ENCODE data around the gene PLXNA4.

Gene PLXNA4

DNA sequence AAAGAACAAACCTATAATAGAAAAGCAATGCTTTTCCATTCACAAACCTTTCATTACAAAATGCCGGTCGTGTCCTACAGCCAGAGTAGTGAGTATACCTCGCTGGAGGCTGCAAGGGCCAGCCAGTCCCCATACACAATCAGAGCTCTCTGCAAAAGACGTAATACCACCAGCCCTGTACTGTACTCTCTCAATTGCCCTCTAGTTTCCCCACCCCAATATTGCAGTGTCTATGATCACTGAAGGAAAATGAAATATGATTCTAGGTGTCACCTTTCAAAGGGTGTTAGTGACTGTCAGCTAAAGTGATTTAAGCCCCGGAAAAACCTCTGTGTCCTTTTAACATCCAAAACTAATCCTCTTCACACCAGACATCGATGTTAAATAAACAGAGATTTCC lies 24.8 kb downstream of the PLXNA4 start:
- H3K36me3 ChIP-seq = 0 out of 22 replicates have a peak, but pooled peaks cover 0 to 3% (median 0%) of the 10 kb centered on the region in 11 experiments
- no peak overlapping the region for H3K27ac ChIP-seq
- no peaks in the 10 kb centered on the region for H3K27me3 ChIP-seq
- peaks cover 14 to 39% (median 23%) of the 10 kb centered on the region in 11 experiments for H3K9me3 ChIP-seq (replicated peaks in 1 of 11)
- H4K20me1 ChIP-seq = no peaks in the 10 kb centered on the region
- H3K4me3 ChIP-seq = no peak overlapping the region
- H3K4me1 ChIP-seq = no peaks in the 10 kb centered on the region
- H3K4me2 ChIP-seq = no peak overlapping the region
- H3K9ac ChIP-seq = no peak overlapping the region
- no peak for TF ChIP-seq Cebpa-rat (IDR thresholded peaks at IDR 0.05)

GRCh38 chr7:132548489-132549078 lies 27.7 kb downstream of the PLXNA4 start:
- H3K36me3 ChIP-seq = 0 out of 22 replicates have a peak, but pooled peaks cover 0 to 3% (median 0%) of the 10 kb centered on the region in 11 experiments
- TF ChIP-seq Cebpa-rat (IDR thresholded peaks at IDR 0.05) = no peak
- H3K27ac ChIP-seq = no peak overlapping the region
- peaks cover 14 to 32% (median 26%) of the 10 kb centered on the region in 11 experiments for H3K9me3 ChIP-seq (replicated peaks in 1 of 11)
- H3K9ac ChIP-seq = no peak overlapping the region
- no peaks in the 10 kb centered on the region for H4K20me1 ChIP-seq
- H3K27me3 ChIP-seq = no peaks in the 10 kb centered on the region
- no peak overlapping the region for H3K4me3 ChIP-seq
- H3K4me1 ChIP-seq = no peaks in the 10 kb centered on the region
- H3K4me2 ChIP-seq = no peak overlapping the region

GRCh38 chr7:132547821-132548220 lies 28.4 kb downstream of the PLXNA4 start:
- Histone ChIP-seq H3K4me1 (no peaks in the 10 kb centered on the region), H3K4me3 (no peak overlapping the region), H4K20me1 (no peaks in the 10 kb centered on the region), H3K36me3 (0 out of 22 replicates have a peak, but pooled peaks cover 0 to 3% (median 0%) of the 10 kb centered on the region in 11 experiments), H3K9ac (no peak overlapping the region), H3K27ac (no peak overlapping the region), H3K27me3 (no peaks in the 10 kb centered on the region), H3K9me3 (replicated peaks in 1 of 11) (peaks cover 12 to 34% (median 26%) of the 10 kb centered on the region in 11 experiments), H3K4me2 (no peak overlapping the region)
- TF ChIP-seq Cebpa-rat (IDR thresholded peaks at IDR 0.05) = no peak

DNA sequence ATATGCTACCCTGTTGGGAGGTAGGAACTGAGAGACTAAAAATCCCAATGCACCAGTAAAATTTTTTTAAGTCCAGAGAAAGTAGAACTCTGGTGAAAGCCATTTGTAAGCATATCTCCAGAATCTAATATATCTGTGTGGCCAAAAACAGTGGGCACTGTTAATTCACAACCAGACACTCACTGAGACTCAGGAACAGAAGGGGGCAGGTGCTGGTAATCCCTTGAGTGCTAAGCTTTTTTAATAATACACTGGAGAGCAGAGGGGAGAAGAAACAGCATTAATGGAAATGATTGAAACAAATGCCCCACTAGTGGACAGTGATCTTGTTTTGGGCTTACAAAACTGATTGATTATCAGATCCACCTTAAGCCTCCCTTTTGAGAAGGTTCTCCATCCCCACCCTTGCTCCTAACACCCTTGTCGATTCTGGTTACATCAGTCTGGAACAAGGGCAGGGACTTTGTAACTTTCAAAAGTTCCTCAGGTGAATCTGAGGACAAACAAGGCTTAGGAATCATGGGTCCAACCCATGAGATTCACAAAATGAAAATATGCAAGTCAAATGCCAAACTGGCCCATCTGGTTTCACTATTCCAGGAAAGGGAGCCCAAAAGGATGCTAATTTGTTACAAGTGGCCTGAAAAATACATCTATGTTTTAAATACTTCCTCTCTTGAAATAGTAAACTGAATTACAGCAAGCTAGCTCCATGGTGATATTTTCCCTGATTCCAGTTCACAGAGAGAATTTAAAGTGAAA lies 29.7 kb downstream of the PLXNA4 start:
- Histone ChIP-seq H3K4me2 (no peak overlapping the region), H4K20me1 (no peaks in the 10 kb centered on the region), H3K4me1 (no peaks in the 10 kb centered on the region), H3K9me3 (replicated peaks in 1 of 11) (peaks cover 12 to 30% (median 21%) of the 10 kb centered on the region in 11 experiments), H3K9ac (no peak overlapping the region), H3K27me3 (no peaks in the 10 kb centered on the region), H3K27ac (no peak overlapping the region), H3K36me3 (0 out of 22 replicates have a peak, but pooled peaks cover 0 to 3% (median 0%) of the 10 kb centered on the region in 11 experiments), H3K4me3 (no peak overlapping the region)
- TF ChIP-seq Cebpa-rat (IDR thresholded peaks at IDR 0.05) = no peak

DNA sequence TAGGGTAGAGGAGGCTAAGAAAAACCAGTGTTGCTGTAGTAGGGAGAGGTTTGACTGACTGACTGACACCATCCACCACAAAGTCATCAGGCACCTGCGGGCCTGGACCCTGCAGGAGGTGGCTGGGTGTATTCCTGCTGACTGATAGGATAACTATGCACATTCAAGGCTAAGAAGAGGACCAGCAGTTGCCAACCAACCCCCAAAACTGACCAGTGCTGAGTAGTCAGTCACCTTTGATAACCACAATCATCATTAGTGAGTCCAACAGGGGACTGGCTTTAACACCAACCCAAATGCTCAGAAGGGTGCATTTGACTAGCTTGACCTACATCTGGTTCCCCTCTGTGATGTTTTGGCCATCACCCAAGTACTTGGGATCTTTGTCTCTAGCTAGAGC lies 30.5 kb downstream of the PLXNA4 start:
- H3K27me3 ChIP-seq = no peaks in the 10 kb centered on the region
- no peaks in the 10 kb centered on the region for H3K36me3 ChIP-seq
- no peak overlapping the region for H3K9ac ChIP-seq
- TF ChIP-seq Cebpa-rat (IDR thresholded peaks at IDR 0.05) = no peak
- no peaks in the 10 kb centered on the region for H3K4me1 ChIP-seq
- H3K9me3 ChIP-seq (replicated peaks in 1 of 11) = peaks cover 5 to 22% (median 13%) of the 10 kb centered on the region in 11 experiments
- no peak overlapping the region for H3K4me2 ChIP-seq
- no peak overlapping the region for H3K4me3 ChIP-seq
- H4K20me1 ChIP-seq = no peaks in the 10 kb centered on the region
- H3K27ac ChIP-seq = no peak overlapping the region

GRCh38 chr7:132544999-132545398 lies 31.3 kb downstream of the PLXNA4 start:
- no peak for TF ChIP-seq Cebpa-rat (IDR thresholded peaks at IDR 0.05)
- no peak overlapping the region for H3K9ac ChIP-seq

GRCh38 chr7:132544025-132544424 lies 32.2 kb downstream of the PLXNA4 start:
- Histone ChIP-seq H3K27ac (no peak overlapping the region), H3K4me3 (no peak overlapping the region), H3K9ac (no peak overlapping the region), H3K9me3 (replicated peaks in 1 of 11) (peaks cover 0 to 13% (median 7%) of the 10 kb centered on the region in 11 experiments; a peak in 9 of 22 replicates), H4K20me1 (no peaks in the 10 kb centered on the region), H3K27me3 (no peaks in the 10 kb centered on the region), H3K36me3 (no peaks in the 10 kb centered on the region), H3K4me2 (no peak overlapping the region), H3K4me1 (no peaks in the 10 kb centered on the region)
- TF ChIP-seq Cebpa-rat (IDR thresholded peaks at IDR 0.05) = no peak

More at GRCh38 chr7:132544999-132545398, 31.3 kb downstream of the PLXNA4 start:
- peaks cover 0 to 14% (median 8%) of the 10 kb centered on the region in 11 experiments; a peak in 11 of 22 replicates for H3K9me3 ChIP-seq (replicated peaks in 1 of 11)
- no peak overlapping the region for H3K4me2 ChIP-seq
- H3K4me3 ChIP-seq = no peak overlapping the region
- no peaks in the 10 kb centered on the region for H4K20me1 ChIP-seq
- no peak overlapping the region for H3K27ac ChIP-seq
- no peaks in the 10 kb centered on the region for H3K36me3 ChIP-seq
- H3K4me1 ChIP-seq = no peaks in the 10 kb centered on the region
- no peaks in the 10 kb centered on the region for H3K27me3 ChIP-seq

DNA sequence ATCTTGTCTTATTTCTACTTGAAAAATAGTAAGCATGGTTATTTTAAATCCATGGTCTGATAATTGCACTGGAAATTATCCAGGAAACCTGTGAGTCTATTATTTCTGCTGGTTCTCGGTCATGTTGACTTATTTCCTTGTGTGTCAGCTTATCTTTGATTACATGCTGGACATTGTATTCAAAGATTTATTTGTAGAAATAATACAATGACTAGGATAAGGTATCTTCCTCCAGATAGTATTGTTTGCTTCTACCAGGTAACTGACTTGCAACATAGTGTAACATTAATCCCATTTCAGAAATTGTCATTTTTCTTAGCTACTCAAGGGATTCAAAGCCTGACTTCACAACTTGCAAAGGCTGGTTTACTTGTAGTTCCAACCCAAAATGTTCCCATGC lies 33.4 kb downstream of the PLXNA4 start:
- Histone ChIP-seq H3K4me3 (no peak overlapping the region), H3K4me2 (no peak overlapping the region), H4K20me1 (no peaks in the 10 kb centered on the region), H3K27ac (no peak overlapping the region), H3K9me3 (replicated peaks in 1 of 11) (peaks cover 0 to 13% (median 7%) of the 10 kb centered on the region in 11 experiments; a peak in 9 of 22 replicates), H3K27me3 (no peaks in the 10 kb centered on the region), H3K9ac (no peak overlapping the region), H3K36me3 (no peaks in the 10 kb centered on the region), H3K4me1 (peaks cover 0 to 3% (median 0%) of the 10 kb centered on the region in 10 experiments; a peak in 4 of 20 replicates)
- no peak for TF ChIP-seq Cebpa-rat (IDR thresholded peaks at IDR 0.05)

DNA sequence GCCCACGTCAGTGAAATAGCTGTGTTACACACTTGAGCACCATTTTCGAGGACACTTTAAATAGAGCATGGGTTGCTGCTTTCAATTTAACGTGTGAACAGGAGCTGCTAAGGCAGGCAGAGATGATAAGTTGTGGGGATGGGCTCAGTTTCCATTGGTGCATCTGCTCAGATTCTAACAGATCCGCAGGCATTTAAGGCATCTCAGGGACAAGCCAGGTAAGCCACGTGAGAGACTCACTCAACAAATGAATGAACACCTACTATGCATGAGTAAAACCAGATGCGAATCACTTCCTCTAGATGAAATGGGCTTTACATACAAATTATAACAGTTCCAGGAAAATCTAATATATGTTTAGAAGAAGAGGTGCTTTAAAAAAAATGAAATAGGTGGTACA lies 34.6 kb downstream of the PLXNA4 start:
- no peak overlapping the region for H3K27ac ChIP-seq
- TF ChIP-seq Cebpa-rat (IDR thresholded peaks at IDR 0.05) = no peak
- no peaks in the 10 kb centered on the region for H4K20me1 ChIP-seq
- H3K36me3 ChIP-seq = no peaks in the 10 kb centered on the region
- H3K9me3 ChIP-seq (replicated peaks in 1 of 11) = peaks cover 0 to 13% (median 7%) of the 10 kb centered on the region in 11 experiments; a peak in 9 of 22 replicates
- no peak overlapping the region for H3K9ac ChIP-seq
- H3K4me1 ChIP-seq = peaks cover 0 to 16% (median 0%) of the 10 kb centered on the region in 10 experiments; a peak in 7 of 20 replicates
- H3K4me2 ChIP-seq = no peak overlapping the region
- H3K27me3 ChIP-seq = no peaks in the 10 kb centered on the region
- no peak overlapping the region for H3K4me3 ChIP-seq
